ENCODE measurements around the gene SLC49A3.

SLC49A3 gene

GRCh38 chr4:633976-634598 lies 54.9 kb downstream of the SLC49A3 start:
- FAIRE-seq: no peak
- no peak for DNase-seq (ENCODE audit: low spot score)

GRCh38 chr4:633406-633805 lies 55.5 kb downstream of the SLC49A3 start:
- FAIRE-seq (no peak), DNase-seq (ENCODE audit: low spot score) (no peak)

GRCh38 chr4:632926-633325 lies 56.0 kb downstream of the SLC49A3 start:
- FAIRE-seq: no peak
- DNase-seq (ENCODE audit: low spot score): no peak

- DNase-seq (ENCODE audit: low spot score): no peak
- FAIRE-seq: no peak
These were observed 56.7 kb downstream of the SLC49A3 start for GRCh38 chr4:632196-632790.
